Parathyroid adenoma (tissue), 2 donors: ENCODE measurements around the gene MGAT4B.

Experiments used
- H2AFZ ChIP-seq: fragments of 300-600 bp; sonication (generic); one replicate; pipeline ENCODE4 v1.7.0; 2017; ENCODE audit warnings: antibody characterized with exemption, mild to moderate bottlenecking
- H3K27ac ChIP-seq: fragments of 300-600 bp; sonication (generic); one replicate; pipeline ENCODE4 v1.7.0; 2017
- H3K27me3 ChIP-seq: fragments of 300-600 bp; sonication (generic); one replicate; pipeline ENCODE4 v1.7.0; 2017; ENCODE audit warnings: low read length; ENCODE audit not compliant: control insufficient read depth, insufficient read depth
- H3K36me3 ChIP-seq: fragments of 300-600 bp; sonication (generic); one replicate; pipeline ENCODE4 v1.7.0; 2017; ENCODE audit warnings: low read length; ENCODE audit not compliant: control insufficient read depth, insufficient read depth
- H3K4me1 ChIP-seq: fragments of 300-600 bp; sonication (generic); one replicate; pipeline ENCODE4 v1.7.0; 2017; ENCODE audit warnings: control low read depth
- H3K4me2 ChIP-seq: fragments of 300-600 bp; sonication (generic); one replicate; pipeline ENCODE4 v1.7.0; 2017; ENCODE audit warnings: low read length
- H3K4me3 ChIP-seq: fragments of 300-600 bp; sonication (generic); one replicate; pipeline ENCODE4 v1.7.0; 2017; ENCODE audit warnings: low read depth, low read length
- H3K79me2 ChIP-seq: fragments of 300-600 bp; sonication (generic); one replicate; pipeline ENCODE4 v1.7.0; 2017; ENCODE audit warnings: control low read depth
- H3K9ac ChIP-seq: fragments of 300-600 bp; sonication (generic); one replicate; pipeline ENCODE4 v1.7.0; 2017; ENCODE audit warnings: mild to moderate bottlenecking
- H3K9me3 ChIP-seq: fragments of 300-600 bp; sonication (generic); one replicate; pipeline ENCODE4 v1.7.0; 2017; ENCODE audit warnings: low read length; ENCODE audit not compliant: control insufficient read depth
- TF ChIP-seq, protein P1 (sequence below): fragments of 300-600 bp; sonication (generic); IDR thresholded peaks from one replicate; pipeline ENCODE4 v1.7.0; 2017; ENCODE audit warnings: antibody characterized with exemption, mild to moderate bottlenecking
- donor health status: primary hyperparathyroidism.

Gene MGAT4B

DNA sequence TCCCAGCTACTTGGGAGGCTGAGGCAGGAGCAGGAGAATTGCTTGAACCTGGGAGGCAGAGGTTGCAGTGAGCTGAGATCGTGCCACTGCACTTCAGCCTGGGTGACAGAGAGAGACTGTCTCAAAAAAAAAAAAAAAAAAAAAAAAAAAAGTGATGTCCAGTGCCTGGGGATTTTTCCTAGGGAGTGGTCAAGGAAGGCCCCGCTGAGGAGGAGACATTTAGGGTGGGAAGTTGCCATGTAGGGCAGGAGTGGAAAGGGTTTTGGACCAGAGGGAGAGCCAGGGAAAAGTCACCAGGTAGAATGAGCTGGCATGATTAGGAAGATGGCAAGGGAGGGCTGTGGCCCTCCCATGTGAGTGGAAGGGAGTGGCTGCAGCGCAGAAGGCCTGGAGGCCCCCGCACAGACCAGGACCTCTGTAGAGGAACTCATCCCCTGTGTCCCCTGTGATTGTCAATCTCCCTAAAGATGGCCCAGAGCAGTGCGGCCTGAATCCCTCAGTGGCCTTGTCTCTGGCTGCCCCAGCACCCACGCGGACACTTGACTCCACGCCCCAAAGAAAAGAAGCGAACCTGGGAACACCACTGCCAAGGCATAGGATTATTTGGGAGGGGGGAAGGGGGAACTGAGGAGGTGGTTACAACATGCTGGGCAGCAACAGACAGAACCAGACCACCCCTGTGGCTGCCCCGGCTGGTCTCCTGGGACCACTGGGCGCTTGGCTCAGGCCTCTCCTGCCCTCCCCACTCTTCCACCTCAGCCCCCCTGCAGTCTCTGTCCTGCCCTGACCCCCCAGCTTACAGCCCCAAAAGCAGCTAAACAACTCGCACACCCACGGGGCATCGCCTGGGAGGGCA, 11.5 kb upstream of the MGAT4B start:
- no peaks in the 10 kb centered on the region for H3K36me3 ChIP-seq
- H3K27me3 ChIP-seq, result no peaks in the 10 kb centered on the region
- peak overlapping the region; percentile 74 for H3K4me3 ChIP-seq
- H3K9ac ChIP-seq, result no peak overlapping the region
- H2AFZ ChIP-seq, result peak overlapping the region; percentile 90
- H3K79me2 ChIP-seq, result peaks cover 16% of the 10 kb centered on the region
- H3K27ac ChIP-seq, result peak overlapping the region; percentile 96
- H3K4me2 ChIP-seq, result peak overlapping the region; percentile 79
- TF ChIP-seq, protein P1, sequence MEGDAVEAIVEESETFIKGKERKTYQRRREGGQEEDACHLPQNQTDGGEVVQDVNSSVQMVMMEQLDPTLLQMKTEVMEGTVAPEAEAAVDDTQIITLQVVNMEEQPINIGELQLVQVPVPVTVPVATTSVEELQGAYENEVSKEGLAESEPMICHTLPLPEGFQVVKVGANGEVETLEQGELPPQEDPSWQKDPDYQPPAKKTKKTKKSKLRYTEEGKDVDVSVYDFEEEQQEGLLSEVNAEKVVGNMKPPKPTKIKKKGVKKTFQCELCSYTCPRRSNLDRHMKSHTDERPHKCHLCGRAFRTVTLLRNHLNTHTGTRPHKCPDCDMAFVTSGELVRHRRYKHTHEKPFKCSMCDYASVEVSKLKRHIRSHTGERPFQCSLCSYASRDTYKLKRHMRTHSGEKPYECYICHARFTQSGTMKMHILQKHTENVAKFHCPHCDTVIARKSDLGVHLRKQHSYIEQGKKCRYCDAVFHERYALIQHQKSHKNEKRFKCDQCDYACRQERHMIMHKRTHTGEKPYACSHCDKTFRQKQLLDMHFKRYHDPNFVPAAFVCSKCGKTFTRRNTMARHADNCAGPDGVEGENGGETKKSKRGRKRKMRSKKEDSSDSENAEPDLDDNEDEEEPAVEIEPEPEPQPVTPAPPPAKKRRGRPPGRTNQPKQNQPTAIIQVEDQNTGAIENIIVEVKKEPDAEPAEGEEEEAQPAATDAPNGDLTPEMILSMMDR, result no peak
- H3K4me1 ChIP-seq, result peaks cover 31% of the 10 kb centered on the region
- H3K9me3 ChIP-seq, result no peaks in the 10 kb centered on the region

DNA sequence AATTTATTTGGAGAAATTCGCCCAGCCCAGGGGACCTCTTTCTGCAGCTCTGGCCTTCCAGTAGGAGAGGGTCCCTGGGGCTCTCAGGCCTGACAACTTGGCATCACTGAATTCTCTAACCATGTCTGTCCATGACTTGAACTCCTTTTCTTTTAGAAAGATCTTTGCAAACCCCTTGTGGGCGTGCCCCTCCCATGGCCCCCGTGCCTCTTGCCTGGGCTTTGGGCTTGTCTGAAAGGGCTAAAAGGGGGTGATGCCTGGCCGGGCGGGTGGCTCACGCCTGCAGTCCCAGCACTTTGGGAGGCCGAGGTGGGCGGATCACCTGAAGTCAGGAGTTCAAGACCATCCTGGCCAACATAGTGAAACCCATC, 10.8 kb upstream of the MGAT4B start:
- Histone ChIP-seq H3K9me3 (no peaks in the 10 kb centered on the region), H2AFZ (peak overlapping the region; percentile 76), H3K27ac (no peak overlapping the region), H3K27me3 (no peaks in the 10 kb centered on the region), H3K4me1 (peaks cover 25% of the 10 kb centered on the region), H3K9ac (no peak overlapping the region), H3K4me2 (no peak overlapping the region), H3K4me3 (no peak overlapping the region), H3K79me2 (peaks cover 9% of the 10 kb centered on the region), H3K36me3 (no peaks in the 10 kb centered on the region)
- TF ChIP-seq, protein P1, result no peak

DNA sequence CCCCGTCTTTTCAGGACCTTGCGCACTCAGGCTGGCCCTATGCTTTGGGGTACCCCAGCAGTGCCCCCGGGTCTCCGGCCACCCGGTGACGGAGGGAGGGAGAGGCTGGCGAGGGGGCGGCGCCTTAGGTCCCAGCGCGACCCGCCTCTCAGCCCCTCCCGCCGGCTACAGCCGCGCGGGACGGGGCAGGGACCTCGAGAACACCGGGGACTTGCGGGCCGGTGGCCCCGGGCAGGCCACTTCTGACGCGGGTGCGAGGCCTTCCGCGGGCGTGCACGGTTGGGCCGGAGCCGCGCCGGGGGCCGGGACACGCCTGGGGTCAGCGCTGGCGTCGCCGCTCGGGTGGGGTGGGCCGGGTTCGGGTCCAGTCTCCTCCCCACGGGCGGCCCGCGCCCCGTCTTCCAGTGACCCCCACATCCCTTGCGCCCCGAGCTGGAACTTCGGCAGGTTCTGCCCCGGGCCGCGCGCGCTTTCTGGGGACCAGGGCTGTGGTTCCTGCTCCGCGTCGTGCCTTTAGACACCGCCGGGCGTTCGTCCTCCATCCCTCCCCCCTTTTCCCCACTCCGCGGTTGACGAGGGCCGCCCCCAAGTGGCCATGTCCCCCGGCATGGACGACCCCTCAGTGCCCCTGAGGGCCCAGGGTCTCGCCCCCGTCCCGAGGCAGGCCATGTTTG, 10.3 kb upstream of the MGAT4B start:
- Histone ChIP-seq H3K9me3 (no peaks in the 10 kb centered on the region), H3K4me2 (peak overlapping the region; percentile 22), H3K4me3 (no peak overlapping the region), H3K27ac (no peak overlapping the region), H3K36me3 (no peaks in the 10 kb centered on the region), H3K27me3 (no peaks in the 10 kb centered on the region), H3K9ac (no peak overlapping the region), H2AFZ (peak overlapping the region; percentile 76), H3K79me2 (peaks cover 4% of the 10 kb centered on the region), H3K4me1 (peaks cover 20% of the 10 kb centered on the region)
- TF ChIP-seq, protein P1, result no peak

DNA sequence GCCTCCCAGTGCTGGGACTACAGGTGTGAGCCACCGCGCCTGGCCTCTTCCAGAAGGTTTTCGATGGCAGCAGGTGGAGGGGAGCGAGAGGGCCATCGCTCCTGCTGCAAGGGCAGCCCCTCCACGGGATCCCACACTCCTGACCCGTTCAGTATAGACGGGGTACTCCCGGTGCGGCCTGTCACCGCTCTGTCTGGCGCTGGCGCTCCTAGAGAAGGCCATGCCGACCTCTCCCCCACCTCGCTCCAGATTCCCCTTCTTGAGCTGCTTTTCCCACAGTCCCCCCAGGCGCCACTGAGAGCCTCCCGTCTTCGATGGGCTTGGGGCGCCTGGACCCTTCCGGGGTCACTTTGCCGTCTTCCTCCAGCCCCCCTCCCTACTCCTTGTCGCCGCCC, 9.7 kb upstream of the MGAT4B start:
- Histone ChIP-seq H3K9ac (no peak overlapping the region), H2AFZ (peak overlapping the region; percentile 76), H3K4me2 (no peak overlapping the region), H3K79me2 (peaks cover 4% of the 10 kb centered on the region), H3K27ac (no peak overlapping the region), H3K27me3 (no peaks in the 10 kb centered on the region), H3K4me1 (peaks cover 19% of the 10 kb centered on the region), H3K36me3 (no peaks in the 10 kb centered on the region), H3K9me3 (no peaks in the 10 kb centered on the region), H3K4me3 (no peak overlapping the region)
- TF ChIP-seq, protein P1, result no peak
